Panc1 (cell line): ENCODE results near the gene CLSTN3.

ENCODE experiments used
- POLR2AphosphoS5 ChIP-seq: IDR thresholded peaks from 2 replicates; pipeline ENCODE4 v1.6.1; 2012; ENCODE audit warnings: mild to moderate bottlenecking, low read depth, low read length, moderate library complexity
- REST ChIP-seq, 2 experiments: IDR thresholded peaks; 2 replicates each; pipeline ENCODE4 v1.6.1; 2011 to 2012; ENCODE audit warnings: low read depth in 2 of 2, control low read depth in 1 of 2, low read length in 1 of 2, mild to moderate bottlenecking in 1 of 2, moderate library complexity in 1 of 2; ENCODE audit not compliant: insufficient read depth in 1 of 2
- SIN3A ChIP-seq: IDR thresholded peaks from 2 replicates; pipeline ENCODE4 v1.6.1; 2012; ENCODE audit warnings: low read depth, mild to moderate bottlenecking, low read length, moderate library complexity, borderline replicate concordance; ENCODE audit not compliant: insufficient read depth
- TCF7L2 ChIP-seq: IDR thresholded peaks from 2 replicates; pipeline ENCODE4 v1.6.1; 2011; ENCODE audit warnings: mild to moderate bottlenecking, low read depth, low read length, inconsistent platforms
- TF ChIP-seq, protein P1 (sequence below): fragments of 450-650 bp; IDR thresholded peaks from 2 replicates; pipeline ENCODE4 v1.5.1; 2017; ENCODE audit warnings: mild to moderate bottlenecking

- TF ChIP-seq SIN3A (no peak), POLR2AphosphoS5 (no peak), REST (IDR thresholded peaks at IDR 0.05; ENCODE audit: insufficient read depth in 1 of 2, low read depth in 2 of 2, low read length in 1 of 2) (no peak), TCF7L2 (no peak)
- TF ChIP-seq, protein P1, sequence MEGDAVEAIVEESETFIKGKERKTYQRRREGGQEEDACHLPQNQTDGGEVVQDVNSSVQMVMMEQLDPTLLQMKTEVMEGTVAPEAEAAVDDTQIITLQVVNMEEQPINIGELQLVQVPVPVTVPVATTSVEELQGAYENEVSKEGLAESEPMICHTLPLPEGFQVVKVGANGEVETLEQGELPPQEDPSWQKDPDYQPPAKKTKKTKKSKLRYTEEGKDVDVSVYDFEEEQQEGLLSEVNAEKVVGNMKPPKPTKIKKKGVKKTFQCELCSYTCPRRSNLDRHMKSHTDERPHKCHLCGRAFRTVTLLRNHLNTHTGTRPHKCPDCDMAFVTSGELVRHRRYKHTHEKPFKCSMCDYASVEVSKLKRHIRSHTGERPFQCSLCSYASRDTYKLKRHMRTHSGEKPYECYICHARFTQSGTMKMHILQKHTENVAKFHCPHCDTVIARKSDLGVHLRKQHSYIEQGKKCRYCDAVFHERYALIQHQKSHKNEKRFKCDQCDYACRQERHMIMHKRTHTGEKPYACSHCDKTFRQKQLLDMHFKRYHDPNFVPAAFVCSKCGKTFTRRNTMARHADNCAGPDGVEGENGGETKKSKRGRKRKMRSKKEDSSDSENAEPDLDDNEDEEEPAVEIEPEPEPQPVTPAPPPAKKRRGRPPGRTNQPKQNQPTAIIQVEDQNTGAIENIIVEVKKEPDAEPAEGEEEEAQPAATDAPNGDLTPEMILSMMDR = no peak
Observed at GRCh38 chr12:7190268-7191055, 60.3 kb downstream of the CLSTN3 start.
